Suprapubic skin (tissue), 4 donors: Measurements from ENCODE around the gene SLC16A2. TPM values are rescaled to one million over a fixed set of nuclear protein-coding genes. Genes with fewer than 3 reads are reported as not detected.

Experiments
- DNase-seq, 2 donors: peaks; one replicate each; pipeline ENCODE4 v3.0.0-alpha.2; 2019; ENCODE audit warnings: low spot score in 2 of 2
- H3K27ac ChIP-seq: fragments of 200-600 bp; sonication (generic); one replicate; pipeline ENCODE4 v1.5.1; 2019
- H3K27me3 ChIP-seq: fragments of 200-600 bp; sonication (generic); one replicate; pipeline ENCODE4 v1.5.1; 2019
- H3K36me3 ChIP-seq: fragments of 200-600 bp; sonication (generic); one replicate; pipeline ENCODE4 v1.5.1; 2019
- H3K4me1 ChIP-seq: fragments of 200-600 bp; sonication (generic); one replicate; pipeline ENCODE4 v1.5.1; 2019
- H3K4me3 ChIP-seq: fragments of 200-600 bp; sonication (generic); one replicate; pipeline ENCODE4 v1.5.1; 2019; ENCODE audit warnings: mild to moderate bottlenecking
- H3K9me3 ChIP-seq: fragments of 200-600 bp; sonication (generic); one replicate; pipeline ENCODE4 v1.5.1; 2019
- EP300 ChIP-seq: sonication (generic); formaldehyde crosslinking; IDR thresholded peaks from one replicate; pipeline ENCODE4 v1.6.1; 2017; ENCODE audit warnings: antibody characterized with exemption
- POLR2A ChIP-seq, 2 donors: fragments of 450-650 bp; IDR thresholded peaks; one replicate each; pipeline ENCODE4 v1.6.1; 2017; ENCODE audit warnings: antibody characterized with exemption in 2 of 2, mild to moderate bottlenecking in 2 of 2, moderate library complexity in 2 of 2
- POLR2AphosphoS5 ChIP-seq, 3 donors: sonication (generic); formaldehyde crosslinking; IDR thresholded peaks; one replicate each; pipeline ENCODE4 v1.6.1; 2017; ENCODE audit warnings: antibody characterized with exemption in 3 of 3
- WGBS: methylation state at CpG from one replicate; pipeline ENCODE4 v1.1.5; 2018; 5-methylcytosine and 5-hydroxymethylcytosine counted together
- total RNA-seq, 4 donors: library from RNA; depleted of rRNA; stranded (reverse); fragments of >200 nt; gene quantifications; one replicate each; pipeline ENCODE4 v1.1.0, GENCODE V29; 2016
- TF ChIP-seq, protein P1 (sequence below), 2 donors: fragments of 200-600 bp in 1 of 2; fragments of 450-650 bp in 1 of 2; sonication (generic) in 1 of 2; IDR thresholded peaks; one replicate each; pipeline ENCODE4 v1.5.1; 2016 to 2019; ENCODE audit warnings: antibody characterized with exemption in 2 of 2, mild to moderate bottlenecking in 1 of 2, moderate library complexity in 1 of 2

SLC16A2 gene
- total RNA-seq, 4 donors from 2014 or later: 2.6 to 6.0 (median 3.7) TPM

DNA sequence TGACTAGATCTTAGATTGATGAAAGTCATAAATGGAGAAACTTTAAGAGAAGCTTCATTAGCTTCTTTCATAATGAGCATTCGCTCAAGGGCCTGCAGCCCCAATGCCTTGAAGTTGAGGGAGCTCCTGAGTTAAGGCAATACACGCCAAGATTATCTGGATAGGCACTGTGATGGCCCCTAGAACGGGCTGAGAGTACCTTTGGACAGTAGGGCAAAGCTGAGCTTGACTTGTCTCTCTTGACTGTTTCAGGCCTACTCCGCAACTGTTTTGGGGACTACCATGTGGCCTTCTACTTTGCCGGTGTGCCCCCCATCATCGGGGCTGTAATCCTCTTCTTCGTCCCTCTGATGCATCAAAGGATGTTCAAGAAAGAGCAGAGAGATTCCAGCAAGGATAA, 109.8 kb downstream of the SLC16A2 start:
- H3K36me3 ChIP-seq: no peaks in the 10 kb centered on the region
- WGBS: 81% methylated on average over 7 of the region's 7 CpGs
- H3K4me3 ChIP-seq: no peak overlapping the region
- H3K27me3 ChIP-seq: no peaks in the 10 kb centered on the region
- no peak for DNase-seq
- peaks cover 2% of the 10 kb centered on the region for H3K4me1 ChIP-seq
- H3K9me3 ChIP-seq: no peaks in the 10 kb centered on the region
- TF ChIP-seq POLR2AphosphoS5 (IDR thresholded peaks at IDR 0.05): no peak
- no peak for TF ChIP-seq POLR2A (IDR thresholded peaks at IDR 0.05)
- TF ChIP-seq, protein P1, sequence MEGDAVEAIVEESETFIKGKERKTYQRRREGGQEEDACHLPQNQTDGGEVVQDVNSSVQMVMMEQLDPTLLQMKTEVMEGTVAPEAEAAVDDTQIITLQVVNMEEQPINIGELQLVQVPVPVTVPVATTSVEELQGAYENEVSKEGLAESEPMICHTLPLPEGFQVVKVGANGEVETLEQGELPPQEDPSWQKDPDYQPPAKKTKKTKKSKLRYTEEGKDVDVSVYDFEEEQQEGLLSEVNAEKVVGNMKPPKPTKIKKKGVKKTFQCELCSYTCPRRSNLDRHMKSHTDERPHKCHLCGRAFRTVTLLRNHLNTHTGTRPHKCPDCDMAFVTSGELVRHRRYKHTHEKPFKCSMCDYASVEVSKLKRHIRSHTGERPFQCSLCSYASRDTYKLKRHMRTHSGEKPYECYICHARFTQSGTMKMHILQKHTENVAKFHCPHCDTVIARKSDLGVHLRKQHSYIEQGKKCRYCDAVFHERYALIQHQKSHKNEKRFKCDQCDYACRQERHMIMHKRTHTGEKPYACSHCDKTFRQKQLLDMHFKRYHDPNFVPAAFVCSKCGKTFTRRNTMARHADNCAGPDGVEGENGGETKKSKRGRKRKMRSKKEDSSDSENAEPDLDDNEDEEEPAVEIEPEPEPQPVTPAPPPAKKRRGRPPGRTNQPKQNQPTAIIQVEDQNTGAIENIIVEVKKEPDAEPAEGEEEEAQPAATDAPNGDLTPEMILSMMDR (IDR thresholded peaks at IDR 0.05): no peak
- no peak for TF ChIP-seq EP300
- no peak overlapping the region for H3K27ac ChIP-seq

DNA sequence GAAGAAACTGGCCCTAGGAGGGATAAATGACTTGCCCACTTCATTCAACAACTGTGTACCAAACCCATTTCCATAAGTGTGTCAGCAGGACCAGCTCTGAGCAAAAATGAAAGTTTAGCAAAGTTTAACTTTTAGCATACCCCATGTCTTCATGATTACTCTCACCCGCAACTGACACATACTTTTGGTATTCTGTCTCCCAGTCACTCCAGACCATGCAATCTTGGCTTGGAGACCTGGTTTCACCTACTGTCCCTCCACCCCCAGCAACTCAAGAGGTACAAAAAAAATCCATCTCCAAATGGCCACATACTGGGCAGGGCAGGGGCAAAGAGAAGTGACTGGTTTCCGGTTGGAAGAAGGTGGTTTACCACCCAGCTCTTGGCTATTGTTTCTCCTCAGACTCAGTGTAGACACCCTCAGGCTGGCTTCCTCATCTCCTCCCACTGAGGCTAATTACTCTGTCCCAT, 113.3 kb downstream of the SLC16A2 start:
- H3K27ac ChIP-seq: no peak overlapping the region
- H3K4me1 ChIP-seq: peaks cover 7% of the 10 kb centered on the region
- WGBS: 80% methylated on average over 2 of the region's 2 CpGs
- DNase-seq: no peak
- H3K36me3 ChIP-seq: no peaks in the 10 kb centered on the region
- no peaks in the 10 kb centered on the region for H3K9me3 ChIP-seq
- TF ChIP-seq POLR2AphosphoS5 (IDR thresholded peaks at IDR 0.05) (no peak), POLR2A (IDR thresholded peaks at IDR 0.05) (no peak), EP300 (no peak)
- TF ChIP-seq, protein P1 (IDR thresholded peaks at IDR 0.05): no peak
- no peak overlapping the region for H3K4me3 ChIP-seq
- no peaks in the 10 kb centered on the region for H3K27me3 ChIP-seq

DNA sequence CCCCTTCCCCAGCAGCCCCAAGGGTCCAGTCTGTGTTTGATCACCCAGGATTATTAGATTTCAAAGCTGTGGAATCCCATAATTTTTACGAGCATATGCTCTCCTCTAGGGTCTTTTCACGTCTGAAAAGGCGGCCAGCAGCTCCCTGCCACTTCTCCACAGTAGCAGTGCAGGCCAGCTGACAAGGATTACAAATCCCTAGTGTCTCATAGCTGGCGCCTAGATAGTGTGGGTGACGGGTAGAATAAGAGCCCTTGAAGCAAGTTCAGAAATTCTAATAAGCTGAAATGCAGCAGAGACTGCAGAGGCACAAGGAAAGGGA, 113.8 kb downstream of the SLC16A2 start:
- H3K27ac ChIP-seq: peak overlapping the region; percentile 71
- no peaks in the 10 kb centered on the region for H3K27me3 ChIP-seq
- H3K4me1 ChIP-seq: peaks cover 7% of the 10 kb centered on the region
- H3K36me3 ChIP-seq: no peaks in the 10 kb centered on the region
- H3K4me3 ChIP-seq: no peak overlapping the region
- DNase-seq: no peak
- TF ChIP-seq, protein P1 (IDR thresholded peaks at IDR 0.05): no peak
- no peak for TF ChIP-seq EP300
- TF ChIP-seq POLR2AphosphoS5 (IDR thresholded peaks at IDR 0.05): no peak
- TF ChIP-seq POLR2A (IDR thresholded peaks at IDR 0.05): no peak
- WGBS: 33% methylated on average over 5 of the region's 5 CpGs
- H3K9me3 ChIP-seq: no peaks in the 10 kb centered on the region

GRCh38 chrX:74535408-74536151, 114.3 kb downstream of the SLC16A2 start:
- Histone ChIP-seq H3K27ac (peak overlapping the region; percentile 71), H3K4me3 (peak overlapping the region; percentile 51), H3K27me3 (no peaks in the 10 kb centered on the region), H3K4me1 (peaks cover 7% of the 10 kb centered on the region), H3K36me3 (no peaks in the 10 kb centered on the region), H3K9me3 (no peaks in the 10 kb centered on the region)
- DNase-seq: peak; percentile 72 to 76
- WGBS: 20% methylated on average over 29 of the region's 37 CpGs
- TF ChIP-seq, protein P1 (IDR thresholded peaks at IDR 0.05): no peak
- no peak for TF ChIP-seq POLR2AphosphoS5 (IDR thresholded peaks at IDR 0.05)
- no peak for TF ChIP-seq EP300
- no peak for TF ChIP-seq POLR2A (IDR thresholded peaks at IDR 0.05)

- Histone ChIP-seq H3K36me3 (no peaks in the 10 kb centered on the region), H3K27me3 (no peaks in the 10 kb centered on the region), H3K9me3 (no peaks in the 10 kb centered on the region), H3K27ac (peak overlapping the region; percentile 71), H3K4me3 (peak overlapping the region; percentile 51), H3K4me1 (peaks cover 7% of the 10 kb centered on the region)
- WGBS: 32% methylated on average over 19 of the region's 48 CpGs
- TF ChIP-seq EP300 (no peak), POLR2A (IDR thresholded peaks at IDR 0.05) (no peak), POLR2AphosphoS5 (IDR thresholded peaks at IDR 0.05) (no peak)
- TF ChIP-seq, protein P1 (IDR thresholded peaks at IDR 0.05): peak in 1 of 2 donors; percentile 35
- peak; percentile 84 to 90 for DNase-seq
Observed at GRCh38 chrX:74536152-74536831, 115.0 kb downstream of the SLC16A2 start.
